Renal cortical epithelial cell (primary cell): ENCODE data around the gene ABTB2. TPM values are rescaled to one million over a fixed set of nuclear protein-coding genes. Genes with fewer than 3 reads are reported as not detected.

ENCODE experiments used
- DNase-seq: peaks from one replicate; pipeline ENCODE4 v3.0.0-alpha.2; 2011; ENCODE audit warnings: low read depth
- total RNA-seq: library from RNA; depleted of rRNA; stranded (reverse); fragments of >200 nt; gene quantifications from 2 replicates; pipeline ENCODE4 v1.2.3, GENCODE V29; 2014

ABTB2 gene
- total RNA-seq, 1 donor from 2014 or later = 44.1 TPM

GRCh38 chr11:34284811-34285481 is 72.9 kb downstream of the ABTB2 start:
- DNase-seq = no peak

- no peak for DNase-seq
These were observed 73.7 kb downstream of the ABTB2 start for GRCh38 chr11:34284156-34284555.

GRCh38 chr11:34280945-34281872 is 76.6 kb downstream of the ABTB2 start:
- DNase-seq = no peak

GRCh38 chr11:34278693-34279297 is 79.0 kb downstream of the ABTB2 start:
- DNase-seq = peak; percentile 29

GRCh38 chr11:34278175-34278574 is 79.6 kb downstream of the ABTB2 start:
- no peak for DNase-seq

GRCh38 chr11:34277171-34277570 is 80.6 kb downstream of the ABTB2 start:
- DNase-seq = no peak

GRCh38 chr11:34276352-34276864 is 81.4 kb downstream of the ABTB2 start:
- DNase-seq = no peak

- no peak for DNase-seq
These were observed 82.3 kb downstream of the ABTB2 start for GRCh38 chr11:34275486-34275885.

- peak; percentile 97 for DNase-seq
These were observed 83.0 kb downstream of the ABTB2 start for GRCh38 chr11:34274712-34275398.

- no peak for DNase-seq
These were observed 84.7 kb downstream of the ABTB2 start for GRCh38 chr11:34273099-34273498.

- DNase-seq = no peak
These were observed 86.1 kb downstream of the ABTB2 start for GRCh38 chr11:34271727-34272126.

- no peak for DNase-seq
These were observed 87.1 kb downstream of the ABTB2 start for GRCh38 chr11:34270711-34271110.

GRCh38 chr11:34269694-34270245 is 88.0 kb downstream of the ABTB2 start:
- no peak for DNase-seq

GRCh38 chr11:34268906-34269430 is 88.8 kb downstream of the ABTB2 start:
- no peak for DNase-seq

GRCh38 chr11:34267417-34267816 is 90.4 kb downstream of the ABTB2 start:
- no peak for DNase-seq

GRCh38 chr11:34267013-34267412 is 90.8 kb downstream of the ABTB2 start:
- no peak for DNase-seq

GRCh38 chr11:34266090-34266912 is 91.5 kb downstream of the ABTB2 start:
- peak; percentile 98 for DNase-seq

GRCh38 chr11:34264303-34265110 is 93.3 kb downstream of the ABTB2 start:
- DNase-seq = no peak

GRCh38 chr11:34263441-34264091 is 94.2 kb downstream of the ABTB2 start:
- DNase-seq = peak; percentile 95
